Measurements from ENCODE around the gene PROSER2.

The PROSER2 gene
- long read RNA-seq, donor 1, partial matches to known transcripts: 0 of 4 reads
- long read RNA-seq, donor 1, other reads (novel, unspliced or antisense): 0 of 4 reads
- long read RNA-seq, donor 2, partial matches to known transcripts: 0 of 3 reads
- long read RNA-seq, donor 2, other reads (novel, unspliced or antisense): 0 of 3 reads
- long read RNA-seq, donor 3, partial matches to known transcripts: 0 of 1 reads
- long read RNA-seq, donor 3, other reads (novel, unspliced or antisense): 0 of 1 reads
- long read RNA-seq, donor 4, transcript PROSER2-202 (1 exons, 1,232 nt): major isoform, 5 of 7 reads
- long read RNA-seq, donor 4, partial matches to known transcripts: 0 of 7 reads
- long read RNA-seq, donor 4, other reads (novel, unspliced or antisense): 0 of 7 reads
- long read RNA-seq, donor 5, partial matches to known transcripts: 0 of 3 reads
- long read RNA-seq, donor 5, other reads (novel, unspliced or antisense): 0 of 3 reads
- long read RNA-seq, donor 6, transcript PROSER2-201 (4 exons, 3,333 nt): major isoform, 6 of 8 reads
- long read RNA-seq, donor 6, partial matches to known transcripts: 0 of 8 reads
- long read RNA-seq, donor 6, other reads (novel, unspliced or antisense): 0 of 8 reads
- long read RNA-seq, donor 7, transcript PROSER2-202 (1 exons, 1,232 nt): major isoform, 10 of 17 reads
- long read RNA-seq, donor 7, transcript PROSER2-201 (4 exons, 3,333 nt): minor isoform, 7 of 17 reads
- long read RNA-seq, donor 7, partial matches to known transcripts: 0 of 17 reads
- long read RNA-seq, donor 7, other reads (novel, unspliced or antisense): 0 of 17 reads
- long read RNA-seq, donor 8, partial matches to known transcripts: 0 of 2 reads
- long read RNA-seq, donor 8, other reads (novel, unspliced or antisense): 0 of 2 reads

GRCh38 chr10:11823122-11823988 is at the start of gene PROSER2:
PROSER2 (plus strand) TSS chr10:11823356; CDS start chr10:11852078, 28,722 bp downstream.
- DNase-seq: peak; percentile 83

- DNase-seq: peak; percentile 34
Observed at GRCh38 chr10:11773761-11774441, 49.3 kb upstream of the PROSER2 start.

- DNase-seq: no peak
Observed at GRCh38 chr10:11775412-11775811, 47.7 kb upstream of the PROSER2 start.

- DNase-seq: no peak
Observed at GRCh38 chr10:11776080-11776479, 47.1 kb upstream of the PROSER2 start.

- no peak for DNase-seq
Observed at GRCh38 chr10:11781114-11781513, 42.0 kb upstream of the PROSER2 start.

- DNase-seq: peak; percentile 47
Observed at GRCh38 chr10:11782793-11783557, 40.2 kb upstream of the PROSER2 start.

GRCh38 chr10:11783558-11783865 is 39.6 kb upstream of the PROSER2 start:
- no peak for DNase-seq

- no peak for DNase-seq
Observed at GRCh38 chr10:11787374-11787773, 35.8 kb upstream of the PROSER2 start.

- DNase-seq: no peak
Observed at GRCh38 chr10:11787846-11788245, 35.3 kb upstream of the PROSER2 start.

GRCh38 chr10:11789306-11789705 is 33.9 kb upstream of the PROSER2 start:
- no peak for DNase-seq

- DNase-seq: no peak
Observed at GRCh38 chr10:11789956-11790355, 33.2 kb upstream of the PROSER2 start.

GRCh38 chr10:11793762-11794479 is 29.2 kb upstream of the PROSER2 start:
- DNase-seq: no peak

- DNase-seq: no peak
Observed at GRCh38 chr10:11794566-11794965, 28.6 kb upstream of the PROSER2 start.

- no peak for DNase-seq
Observed at GRCh38 chr10:11795101-11795920, 27.8 kb upstream of the PROSER2 start.

- DNase-seq: no peak
Observed at GRCh38 chr10:11796474-11796873, 26.7 kb upstream of the PROSER2 start.

GRCh38 chr10:11797281-11797680 is 25.9 kb upstream of the PROSER2 start:
- no peak for DNase-seq

GRCh38 chr10:11797847-11798633 is 25.1 kb upstream of the PROSER2 start:
- no peak for DNase-seq
